Spinal cord (tissue), 10 donors: ENCODE results near the gene SAAL1. TPM values are rescaled to one million over a fixed set of nuclear protein-coding genes. Genes with fewer than 3 reads are reported as not detected.

Source experiments
- DNase-seq, 6 donors: peaks; one replicate each; pipeline versions ENCODE4 v3.0.0 to v3.0.0-alpha.2; 2013 to 2015; ENCODE audit warnings: low spot score in 6 of 6, low read depth in 4 of 6
- H3K27ac ChIP-seq: one replicate; pipeline ENCODE4 v1.5.1; 2013; ENCODE audit warnings: low read depth, low read length, control low read depth
- H3K27me3 ChIP-seq: one replicate; pipeline ENCODE4 v1.6.1; 2013; ENCODE audit warnings: low read length; ENCODE audit not compliant: control insufficient read depth, insufficient read depth
- H3K36me3 ChIP-seq: one replicate; pipeline ENCODE4 v1.6.1; 2013; ENCODE audit warnings: low read length; ENCODE audit not compliant: control insufficient read depth, insufficient read depth
- H3K4me1 ChIP-seq: one replicate; pipeline ENCODE4 v1.6.1; 2013; ENCODE audit warnings: low read length; ENCODE audit not compliant: control insufficient read depth, insufficient read depth
- H3K4me3 ChIP-seq: one replicate; pipeline ENCODE4 v1.5.1; 2013; ENCODE audit warnings: low read depth, low read length, control low read depth
- H3K9me3 ChIP-seq: one replicate; pipeline ENCODE4 v1.6.1; 2013; ENCODE audit warnings: low read length; ENCODE audit not compliant: control insufficient read depth, insufficient read depth
- WGBS: methylation state at CpG from one replicate; pipeline ENCODE4 v1.1.5; 2013; ENCODE audit warnings: missing lambda C conversion rate; ENCODE audit not compliant: insufficient coverage; 5-methylcytosine and 5-hydroxymethylcytosine counted together
- long read RNA-seq, 4 donors: transcript quantifications; one replicate each; lab custom pipeline, GENCODE V29; 2026
- polyA plus RNA-seq, 2 donors: library from polyadenylated mRNA; unstranded; fragments of 120-200 nt; gene quantifications; one replicate each; pipeline ENCODE4 v1.2.1, GENCODE V29; 2013; ENCODE audit not compliant: insufficient read length in 2 of 2
- total RNA-seq, 2 donors: library from RNA; depleted of rRNA in 1 of 2; stranded (reverse); fragments of 120-200 nt in 1 of 2; fragments of >200 nt in 1 of 2; gene quantifications; one replicate each; pipeline versions ENCODE4 v1.2.3 to v1.2.4, GENCODE V29; 2013 to 2014
- donor health status: healthy.

Gene SAAL1, protein sequence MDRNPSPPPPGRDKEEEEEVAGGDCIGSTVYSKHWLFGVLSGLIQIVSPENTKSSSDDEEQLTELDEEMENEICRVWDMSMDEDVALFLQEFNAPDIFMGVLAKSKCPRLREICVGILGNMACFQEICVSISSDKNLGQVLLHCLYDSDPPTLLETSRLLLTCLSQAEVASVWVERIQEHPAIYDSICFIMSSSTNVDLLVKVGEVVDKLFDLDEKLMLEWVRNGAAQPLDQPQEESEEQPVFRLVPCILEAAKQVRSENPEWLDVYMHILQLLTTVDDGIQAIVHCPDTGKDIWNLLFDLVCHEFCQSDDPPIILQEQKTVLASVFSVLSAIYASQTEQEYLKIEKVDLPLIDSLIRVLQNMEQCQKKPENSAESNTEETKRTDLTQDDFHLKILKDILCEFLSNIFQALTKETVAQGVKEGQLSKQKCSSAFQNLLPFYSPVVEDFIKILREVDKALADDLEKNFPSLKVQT
- total RNA-seq (10 to 100 TPM; 16.6 to 18.9 TPM), polyA plus RNA-seq (10 to 100 TPM; 26.6 to 30.5 TPM)
- long read RNA-seq, donor 1, partial matches to known transcripts = 0 of 3 reads
- long read RNA-seq, donor 1, other reads (novel, unspliced or antisense) = 0 of 3 reads
- long read RNA-seq, donor 2, partial matches to known transcripts = 0 of 3 reads
- long read RNA-seq, donor 2, other reads (novel, unspliced or antisense) = 0 of 3 reads
- long read RNA-seq, donor 3, partial matches to known transcripts = 0 of 3 reads
- long read RNA-seq, donor 3, other reads (novel, unspliced or antisense) = 0 of 3 reads
- long read RNA-seq, donor 4, partial matches to known transcripts = 0 of 7 reads
- long read RNA-seq, donor 4, other reads (novel, unspliced or antisense) = 0 of 7 reads

- DNase-seq = peak in 5 of 6 donors; percentile 62 to 96 (median 77)
- peaks cover 17% of the 10 kb centered on the region for H3K36me3 ChIP-seq
- WGBS = 4% methylated on average over 38 of the region's 48 CpGs
- H3K4me1 ChIP-seq = peaks cover 5% of the 10 kb centered on the region
- H3K27me3 ChIP-seq = peaks cover 2% of the 10 kb centered on the region
- no peaks in the 10 kb centered on the region for H3K9me3 ChIP-seq
- H3K4me3 ChIP-seq = peak within 1 kb of the TSS; percentile 68
- H3K27ac ChIP-seq = no peak within 1 kb of the TSS
Measured at GRCh38 chr11:18105802-18106574, at the start of gene SAAL1. Gene SAAL1, minus strand, starts transcription at chr11:18106082. Its CDS starts 41 bp downstream, at chr11:18106041.

DNA sequence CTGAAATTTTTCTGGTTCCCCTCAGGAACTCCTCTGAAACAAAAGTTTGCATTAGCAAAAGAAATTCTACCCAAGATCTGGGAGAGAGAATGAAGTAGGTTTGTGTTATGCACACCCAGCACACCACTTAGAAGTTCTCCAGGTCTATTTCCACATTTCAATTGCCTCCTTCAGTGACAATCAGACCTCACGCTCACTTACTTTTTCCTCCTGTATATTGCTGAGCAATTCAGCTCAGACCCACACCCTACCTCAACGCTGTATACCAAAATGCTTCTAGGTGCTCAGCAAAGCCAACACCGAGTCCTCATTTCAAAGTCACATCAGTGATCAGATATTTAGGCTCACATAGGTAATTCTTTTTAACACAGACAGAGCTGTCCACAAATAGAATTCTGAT, 45.7 kb upstream of the SAAL1 start:
- no peaks in the 10 kb centered on the region for H3K27me3 ChIP-seq
- WGBS = 80% methylated on average over 2 of the region's 3 CpGs
- DNase-seq = no peak
- no peaks in the 10 kb centered on the region for H3K4me1 ChIP-seq
- H3K36me3 ChIP-seq = no peaks in the 10 kb centered on the region
- H3K4me3 ChIP-seq = no peak overlapping the region
- no peak overlapping the region for H3K27ac ChIP-seq
- no peaks in the 10 kb centered on the region for H3K9me3 ChIP-seq

DNA sequence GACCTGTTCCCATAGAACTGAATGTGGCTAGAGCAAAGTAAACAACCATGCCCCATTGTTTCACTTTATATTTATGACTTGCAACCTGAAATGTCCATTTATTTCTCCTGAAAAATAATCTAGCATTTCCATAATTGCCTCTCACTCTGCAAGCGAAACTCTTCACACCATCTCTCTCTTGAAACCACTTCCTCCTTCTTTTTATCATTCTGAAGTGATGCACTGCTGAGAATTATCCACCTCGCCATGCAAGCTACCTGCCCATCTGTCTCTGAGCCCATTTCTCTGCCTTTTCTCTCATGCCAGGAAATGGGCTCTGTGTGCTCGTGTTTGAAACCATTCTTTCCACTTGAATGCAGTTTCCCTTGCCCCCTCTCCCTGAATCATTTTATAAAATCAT, 40.0 kb upstream of the SAAL1 start:
- no peaks in the 10 kb centered on the region for H3K36me3 ChIP-seq
- no peaks in the 10 kb centered on the region for H3K9me3 ChIP-seq
- no peak overlapping the region for H3K27ac ChIP-seq
- 76% methylated on average over 3 of the region's 3 CpGs for whole genome bisulfite sequencing
- DNase-seq = no peak
- no peak overlapping the region for H3K4me3 ChIP-seq
- no peaks in the 10 kb centered on the region for H3K4me1 ChIP-seq
- H3K27me3 ChIP-seq = no peaks in the 10 kb centered on the region

GRCh38 chr11:18145025-18145424, 39.1 kb upstream of the SAAL1 start:
- 55% methylated on average over 2 of the region's 2 CpGs for WGBS
- Histone ChIP-seq H3K9me3 (no peaks in the 10 kb centered on the region), H3K4me3 (no peak overlapping the region), H3K27ac (no peak overlapping the region), H3K27me3 (no peaks in the 10 kb centered on the region), H3K36me3 (no peaks in the 10 kb centered on the region), H3K4me1 (no peaks in the 10 kb centered on the region)
- DNase-seq = no peak

DNA sequence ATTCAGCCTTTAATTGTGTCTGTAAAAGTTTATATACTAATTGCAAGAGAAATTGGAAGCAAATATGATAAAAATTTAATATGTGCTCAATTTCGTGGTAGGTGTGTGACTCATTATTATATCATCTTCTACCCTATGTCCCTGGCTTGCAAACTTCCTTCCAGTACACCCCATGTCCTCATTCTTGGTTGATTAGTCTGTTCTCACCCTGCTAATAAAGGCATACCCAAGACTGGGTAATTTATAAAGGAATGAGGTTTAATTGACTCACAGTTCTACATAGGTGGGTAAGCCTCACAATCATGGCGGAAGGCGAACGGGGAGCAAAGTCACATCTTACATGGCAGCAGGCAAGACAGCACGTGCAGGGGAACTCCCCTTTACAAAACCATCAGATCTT, 38.4 kb upstream of the SAAL1 start:
- no peak for DNase-seq
- Histone ChIP-seq H3K27me3 (no peaks in the 10 kb centered on the region), H3K4me3 (no peak overlapping the region), H3K4me1 (no peaks in the 10 kb centered on the region), H3K36me3 (no peaks in the 10 kb centered on the region), H3K9me3 (no peaks in the 10 kb centered on the region), H3K27ac (no peak overlapping the region)
- 82% methylated on average over 4 of the region's 5 CpGs for WGBS

DNA sequence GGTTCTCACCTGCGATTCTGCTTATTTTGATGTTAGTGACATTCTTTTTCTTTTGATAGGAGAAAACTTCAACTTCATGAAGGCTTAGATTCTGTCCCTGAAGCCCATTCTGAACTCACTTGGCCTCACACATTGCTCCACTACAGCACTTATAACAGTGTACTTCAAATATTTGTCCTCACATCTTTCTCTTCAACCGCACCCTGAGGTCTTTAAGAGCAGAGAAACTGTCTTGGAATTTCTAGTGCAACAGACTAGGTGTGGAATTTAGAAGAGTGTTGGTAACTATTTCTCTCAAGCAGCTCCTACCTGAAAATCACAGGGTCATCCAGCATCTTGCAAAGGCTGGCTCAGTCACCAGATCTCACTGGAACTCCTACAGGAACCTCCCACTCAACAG, 34.3 kb upstream of the SAAL1 start:
- no peaks in the 10 kb centered on the region for H3K4me1 ChIP-seq
- WGBS = no CpG with 5 or more reads among the region's 2 CpGs

GRCh38 chr11:18137186-18137800, 31.4 kb upstream of the SAAL1 start:
- no peaks in the 10 kb centered on the region for H3K9me3 ChIP-seq
- no peaks in the 10 kb centered on the region for H3K4me1 ChIP-seq
- H3K36me3 ChIP-seq = no peaks in the 10 kb centered on the region
- H3K4me3 ChIP-seq = no peak overlapping the region
- DNase-seq = no peak
- WGBS = 95% methylated on average over 29 of the region's 29 CpGs
- no peak overlapping the region for H3K27ac ChIP-seq
- peaks cover 3% of the 10 kb centered on the region for H3K27me3 ChIP-seq

More for the DNA sequence above, 34.3 kb upstream of the SAAL1 start:
- Histone ChIP-seq H3K9me3 (no peaks in the 10 kb centered on the region), H3K27me3 (no peaks in the 10 kb centered on the region), H3K4me3 (no peak overlapping the region), H3K36me3 (no peaks in the 10 kb centered on the region), H3K27ac (no peak overlapping the region)
- no peak for DNase-seq

DNA sequence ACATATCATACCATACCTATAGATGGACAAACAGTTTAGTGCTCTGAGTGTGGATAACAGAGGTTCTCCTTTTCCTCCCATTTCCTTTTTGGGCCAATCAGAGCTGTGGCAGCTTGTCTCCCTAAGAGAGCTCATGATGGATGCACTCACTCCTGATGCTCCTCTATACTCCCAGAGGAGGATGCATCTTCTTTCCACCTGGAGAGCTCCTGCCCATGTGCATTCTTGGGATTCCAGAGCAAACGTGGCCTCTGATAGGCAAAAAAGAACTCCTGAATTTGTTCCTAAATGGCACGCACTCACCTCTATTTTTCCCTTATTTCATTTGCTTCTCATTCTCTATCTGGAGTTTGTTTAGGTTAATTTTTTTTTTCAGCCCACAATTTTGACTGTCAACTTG, 29.4 kb upstream of the SAAL1 start:
- Histone ChIP-seq H3K27ac (no peak overlapping the region), H3K4me1 (no peaks in the 10 kb centered on the region), H3K27me3 (peaks cover 3% of the 10 kb centered on the region), H3K4me3 (no peak overlapping the region), H3K36me3 (no peaks in the 10 kb centered on the region), H3K9me3 (no peaks in the 10 kb centered on the region)
- WGBS = 0% methylated on average over 1 of the region's 2 CpGs
- no peak for DNase-seq

GRCh38 chr11:18132341-18132740, 26.5 kb upstream of the SAAL1 start, which contains the start of gene MRGPRX3:
Gene MRGPRX3, plus strand, starts transcription at chr11:18132571. Its CDS starts 4,632 bp downstream, at chr11:18137203.
- H3K9me3 ChIP-seq = no peaks in the 10 kb centered on the region
- DNase-seq = no peak
- H3K4me1 ChIP-seq = no peaks in the 10 kb centered on the region
- H3K27me3 ChIP-seq = peaks cover 3% of the 10 kb centered on the region
- H3K4me3 ChIP-seq = no peak within 1 kb of the TSS
- no peak within 1 kb of the TSS for H3K27ac ChIP-seq
- no peaks in the 10 kb centered on the region for H3K36me3 ChIP-seq
- 100% methylated on average over 1 of the region's 3 CpGs for WGBS
